Measurements from ENCODE around the gene SUPV3L1. TPM values are rescaled to one million over a fixed set of nuclear protein-coding genes. Genes with fewer than 3 reads are reported as not detected.
A peak's percentile ranks its signal among the peaks of the same experiment; 100 is the strongest.

SUPV3L1 gene
- total and polyA plus RNA-seq, 9 of the 15 experiments (the other 6 are each of a cell fraction or from before 2014, with no cell fraction given): 45.2 to 156 (median 92.6) TPM

GRCh38 chr10:69179743-69180524 lies at the start of gene SUPV3L1 (continued):
- TF ChIP-seq ATF3 (IDR thresholded peaks at IDR 0.05) (peak; percentile 85), ATF3 (CRISPR knock-in tag; conservative IDR thresholded peaks at IDR 0.05) (0 out of 2 replicates have a peak, but pooled peaks have one; percentile 61), FUS (optimal IDR thresholded peaks at IDR 0.05; ENCODE audit: low read depth, low read length) (no peak), ZNF785 (CRISPR knock-in tag; IDR thresholded peaks at IDR 0.05) (no peak), U2AF2 (optimal IDR thresholded peaks at IDR 0.05; ENCODE audit: low read depth, low read length) (no peak), PHTF2 (CRISPR knock-in tag; IDR thresholded peaks at IDR 0.05) (no peak), RBM25 (IDR thresholded peaks at IDR 0.05; ENCODE audit: low read depth, low read length, severe bottlenecking) (no peak), ZNF644 (tag; IDR thresholded peaks at IDR 0.05; ENCODE audit: low read depth) (peak; percentile 95), PTTG1 (tag; IDR thresholded peaks at IDR 0.05; ENCODE audit: low read depth) (peak; percentile 35; the same call in 1 of the 2 replicates), STAT5A (IDR thresholded peaks at IDR 0.05; ENCODE audit: borderline replicate concordance, low read length) (0 out of 2 replicates have a peak, but pooled peaks have one; percentile 33), ZNF57 (CRISPR knock-in tag; IDR thresholded peaks at IDR 0.05) (no peak), OTX1 (CRISPR knock-in tag; IDR thresholded peaks at IDR 0.05) (peak; percentile 15; the same call in 1 of the 2 replicates), THRA (IDR thresholded peaks at IDR 0.05) (no peak), ZNF121 (CRISPR knock-in tag; conservative IDR thresholded peaks at IDR 0.05) (no peak), ZNF134 (CRISPR knock-in tag; conservative IDR thresholded peaks at IDR 0.05) (no peak), ZNF175 (CRISPR knock-in tag; IDR thresholded peaks at IDR 0.05; ENCODE audit: low read depth) (peak; percentile 94), PHF20 (IDR thresholded peaks at IDR 0.05; ENCODE audit: partially characterized antibody) (peak; percentile 99), ZHX1 (conservative IDR thresholded peaks at IDR 0.05; ENCODE audit: low read length) (no peak; the same call in 1 of the 2 replicates), GTF3C2 (IDR thresholded peaks at IDR 0.05; ENCODE audit: borderline replicate concordance, extremely low read depth, insufficient read length) (no peak)

Data from K562 (cell line).